Adrenal gland (tissue), 12 donors: ENCODE measurements around the gene TADA2A. TPM values are rescaled to one million over a fixed set of nuclear protein-coding genes. Genes with fewer than 3 reads are reported as not detected.
A peak's percentile ranks its signal among the peaks of the same experiment; 100 is the strongest.

Experiments used
- DNase-seq, 7 donors: peaks; one replicate each; pipeline ENCODE4 v3.0.0-alpha.2; 2019 to 2020
- H3K27ac ChIP-seq, 5 donors: fragments of 200-600 bp; sonication (generic) in 4 of 5; 1 replicate in 3 of 5; 2 replicates in 2 of 5; pipeline versions ENCODE4 v1.5.1 to v1.8.0; 2016 to 2020; ENCODE audit warnings: mild to moderate bottlenecking in 1 of 5
- H3K27me3 ChIP-seq: fragments of 200-600 bp; 2 replicates; pipeline ENCODE4 v1.8.0; 2021
- H3K36me3 ChIP-seq, 2 donors: fragments of 200-600 bp; replicated peaks in 1 of 2; 1 replicate in 1 of 2; 2 replicates in 1 of 2; pipeline versions ENCODE4 v1.5.1 to v1.8.0; 2018 to 2022
- H3K4me1 ChIP-seq, 2 donors: fragments of 200-600 bp; replicated peaks in 1 of 2; 1 replicate in 1 of 2; 2 replicates in 1 of 2; pipeline versions ENCODE4 v1.5.1 to v1.8.0; 2018 to 2021
- H3K4me3 ChIP-seq, 4 donors: fragments of 200-600 bp; sonication (generic) in 3 of 4; one replicate each; pipeline ENCODE4 v1.5.1; 2016 to 2018
- H3K9me3 ChIP-seq, 3 donors: fragments of 200-600 bp; sonication (generic) in 1 of 3; replicated peaks in 1 of 3; 1 replicate in 2 of 3; 2 replicates in 1 of 3; pipeline versions ENCODE4 v1.5.1 to v1.8.0; 2016 to 2021
- POLR2A ChIP-seq, 2 donors: fragments of 450-650 bp; IDR thresholded peaks; one replicate each; pipeline ENCODE4 v1.6.1; 2017; ENCODE audit warnings: antibody characterized with exemption in 2 of 2, mild to moderate bottlenecking in 2 of 2, moderate library complexity in 1 of 2
- WGBS, 4 donors: extraction: QIAGEN DNeasy Blood & Tissue Kit in 2 of 4; methylation state at CpG; one replicate each; pipeline versions ENCODE4 v1.1.5 to v1.1.7; 2013 to 2017; 5-methylcytosine and 5-hydroxymethylcytosine counted together
- intact Hi-C, 2 donors: fragments of 100-400 bp; cut with DNase I; formaldehyde crosslinking; loops; one replicate each; pipeline versions ENCODE4 v1.14.1 to v1.15.0; 2022 to 2023
- polyA plus RNA-seq, 3 donors: library from polyadenylated mRNA; stranded (reverse); fragments of 200-250 nt in 2 of 3; fragments of 350-450 nt in 1 of 3; fragmentation: Illumina TruSeq in 1 of 3; extraction: RNeasy Lipid Tissue Mini Kit (QIAGEN cat#74804) in 1 of 3; gene quantifications; one replicate each; pipeline ENCODE4 v1.2.3, GENCODE V29; 2013 to 2014
- total RNA-seq, 9 donors: library from RNA; depleted of rRNA in 4 of 9; stranded (reverse); fragments of >200 nt in 4 of 9; fragments of 120-200 nt in 1 of 9; fragmentation: NEBNext Ultra II Directional in 1 of 9; extraction: Animal tissue kit (Norgen Biotek cat#: 25700) in 1 of 9; gene quantifications; one replicate each; pipeline versions ENCODE4 v1.1.0 to v1.2.4, GENCODE V29; 2013 to 2023
- TF ChIP-seq, protein P1 (sequence below), 6 experiments: fragments of 450-650 bp in 4 of 6; fragments of 200-600 bp in 2 of 6; sonication (generic) in 1 of 6; IDR thresholded peaks; 1 replicate in 5 of 6; 2 replicates in 1 of 6; pipeline versions ENCODE4 v1.5.1 to v1.8.0; 2016 to 2021; ENCODE audit warnings: antibody characterized with exemption in 6 of 6, mild to moderate bottlenecking in 2 of 6, moderate library complexity in 1 of 6
- donor health status: healthy with polysubstance abuse.
- donor health status: Bipolar disorder and iron deficiency.
- donor health status: DM: yes; HTN: yes; CAD: no.
- donor health status: DM: no; HTN: no; CAD: no.
- donor health status: DM: no; HTN: no; CAD: no.
- donor health status: DM: yes; HTN: yes; CAD: no.

Gene TADA2A
- total and polyA plus RNA-seq, 12 donors, result 7.6 to 21.5 (median 15.7) TPM

DNA sequence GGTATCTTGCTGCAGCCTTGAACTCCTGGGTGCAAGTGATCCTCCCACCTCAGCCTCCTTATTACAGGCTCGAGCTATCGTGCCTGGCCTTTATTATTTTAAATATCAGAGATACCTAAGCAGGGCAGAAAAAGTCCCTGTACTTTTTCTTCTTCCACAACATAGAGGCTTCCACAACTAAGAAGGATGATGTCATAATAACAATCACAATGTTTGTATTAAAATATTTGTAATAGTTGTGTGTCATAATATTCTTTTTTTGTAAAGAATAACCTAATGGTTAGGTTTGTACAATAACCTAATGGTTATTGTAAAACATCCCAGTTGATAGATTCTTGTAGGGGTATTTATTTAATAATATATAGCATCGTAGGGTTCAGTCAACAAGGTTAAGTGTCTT is 56.4 kb downstream of the TADA2A start:
- H3K36me3 ChIP-seq, result peaks cover 0 to 19% of the 10 kb centered on the region in 2 donors
- intact Hi-C loops, result no loop called here
- H3K27ac ChIP-seq, result no peak overlapping the region

DNA sequence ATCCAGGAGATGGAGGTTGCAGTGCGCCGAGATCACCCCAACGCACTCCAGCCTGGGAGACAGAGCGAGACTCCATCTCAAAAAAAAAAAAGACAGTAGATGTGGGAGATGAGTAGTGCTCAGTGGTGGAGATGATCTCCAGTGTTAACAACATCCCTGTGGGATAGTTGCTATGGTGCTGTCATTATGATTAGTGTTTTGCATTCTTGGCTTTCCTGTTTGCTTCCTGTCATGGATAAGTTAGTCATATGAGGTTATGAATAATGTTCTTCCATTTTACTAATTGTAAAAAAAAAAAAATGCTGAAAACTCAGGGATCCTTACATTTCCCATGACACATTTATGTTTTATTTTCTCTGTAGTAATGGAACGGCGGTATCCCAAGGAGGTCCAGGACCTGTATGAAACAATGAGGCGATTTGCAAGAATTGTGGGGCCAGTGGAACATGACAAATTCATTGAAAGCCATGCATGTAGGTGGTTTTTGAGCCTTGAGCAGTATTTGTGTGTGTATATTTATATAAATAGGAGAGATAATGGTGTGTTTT is 58.5 kb downstream of the TADA2A start:
- Histone ChIP-seq H3K4me3 (no peak overlapping the region), H3K9me3 (no peaks in the 10 kb centered on the region), H3K36me3 (peaks cover 0 to 25% of the 10 kb centered on the region in 2 donors), H3K4me1 (no peaks in the 10 kb centered on the region), H3K27me3 (no peaks in the 10 kb centered on the region), H3K27ac (no peak overlapping the region)
- intact Hi-C loops, result no loop called here
- no peak for TF ChIP-seq POLR2A (IDR thresholded peaks at IDR 0.05)
- TF ChIP-seq, protein P1, sequence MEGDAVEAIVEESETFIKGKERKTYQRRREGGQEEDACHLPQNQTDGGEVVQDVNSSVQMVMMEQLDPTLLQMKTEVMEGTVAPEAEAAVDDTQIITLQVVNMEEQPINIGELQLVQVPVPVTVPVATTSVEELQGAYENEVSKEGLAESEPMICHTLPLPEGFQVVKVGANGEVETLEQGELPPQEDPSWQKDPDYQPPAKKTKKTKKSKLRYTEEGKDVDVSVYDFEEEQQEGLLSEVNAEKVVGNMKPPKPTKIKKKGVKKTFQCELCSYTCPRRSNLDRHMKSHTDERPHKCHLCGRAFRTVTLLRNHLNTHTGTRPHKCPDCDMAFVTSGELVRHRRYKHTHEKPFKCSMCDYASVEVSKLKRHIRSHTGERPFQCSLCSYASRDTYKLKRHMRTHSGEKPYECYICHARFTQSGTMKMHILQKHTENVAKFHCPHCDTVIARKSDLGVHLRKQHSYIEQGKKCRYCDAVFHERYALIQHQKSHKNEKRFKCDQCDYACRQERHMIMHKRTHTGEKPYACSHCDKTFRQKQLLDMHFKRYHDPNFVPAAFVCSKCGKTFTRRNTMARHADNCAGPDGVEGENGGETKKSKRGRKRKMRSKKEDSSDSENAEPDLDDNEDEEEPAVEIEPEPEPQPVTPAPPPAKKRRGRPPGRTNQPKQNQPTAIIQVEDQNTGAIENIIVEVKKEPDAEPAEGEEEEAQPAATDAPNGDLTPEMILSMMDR (IDR thresholded peaks at IDR 0.05), result no peak
- 87 to 92% (median 90%) methylated on average over 7 of the region's 7 CpGs for WGBS, 4 donors
- no peak for DNase-seq

More for the DNA sequence above, 56.4 kb downstream of the TADA2A start:
- H3K4me3 ChIP-seq, result no peak overlapping the region
- H3K4me1 ChIP-seq, result peaks cover 0 to 6% of the 10 kb centered on the region in 2 donors
- TF ChIP-seq POLR2A (IDR thresholded peaks at IDR 0.05), result no peak
- 86 to 96% (median 91%) methylated on average over 3 of the region's 3 CpGs for WGBS, 4 donors
- no peaks in the 10 kb centered on the region for H3K27me3 ChIP-seq
- H3K9me3 ChIP-seq, result no peaks in the 10 kb centered on the region
- no peak for DNase-seq

DNA sequence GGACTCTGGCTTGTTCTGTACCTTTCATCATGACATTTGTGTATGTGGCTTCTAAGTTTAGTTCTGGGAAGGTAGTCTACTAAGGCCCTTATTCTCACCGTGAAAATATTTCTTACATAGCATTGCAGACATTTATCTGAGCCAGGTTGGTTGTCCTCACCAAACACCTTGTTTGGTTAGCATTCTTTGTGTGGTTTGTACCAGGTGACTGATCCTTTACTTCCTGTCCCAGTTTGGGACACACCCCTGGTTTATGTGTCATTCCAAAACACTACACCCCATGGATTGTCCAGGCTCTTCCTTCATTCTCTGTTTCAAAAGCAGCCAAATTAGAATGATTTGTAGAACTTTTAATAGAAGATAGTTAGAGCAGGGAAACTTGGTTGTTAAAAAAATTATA is 59.8 kb downstream of the TADA2A start:
- no peak for TF ChIP-seq POLR2A (IDR thresholded peaks at IDR 0.05)
- TF ChIP-seq, protein P1 (IDR thresholded peaks at IDR 0.05), result no peak
- 93 to 100% (median 99%) methylated on average over 1 of the region's 1 CpG for WGBS, 4 donors
- H3K4me3 ChIP-seq, result no peak overlapping the region
- intact Hi-C loops, result no loop called here
- no peak for DNase-seq
- no peaks in the 10 kb centered on the region for H3K4me1 ChIP-seq
- H3K27ac ChIP-seq, result no peak overlapping the region
- H3K9me3 ChIP-seq, result no peaks in the 10 kb centered on the region
- no peaks in the 10 kb centered on the region for H3K27me3 ChIP-seq
- peaks cover 0 to 38% of the 10 kb centered on the region in 2 donors for H3K36me3 ChIP-seq

DNA sequence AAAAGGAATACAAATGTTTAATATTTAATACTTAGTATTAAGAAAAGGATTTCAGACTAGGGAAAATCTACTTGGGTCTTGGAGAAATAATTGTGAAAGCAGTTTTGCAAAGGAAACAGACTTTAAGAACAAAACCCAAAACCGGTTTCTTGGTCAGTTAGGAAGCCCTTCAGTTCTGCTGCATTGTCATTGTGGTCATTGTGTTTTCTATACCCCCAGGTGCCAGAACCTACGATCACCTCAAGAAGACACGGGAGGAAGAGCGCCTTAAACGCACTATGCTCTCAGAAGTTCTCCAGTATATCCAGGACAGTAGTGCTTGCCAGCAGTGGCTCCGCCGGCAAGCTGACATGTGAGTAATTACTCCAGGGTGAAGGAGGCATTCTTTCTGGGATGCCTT is 63.5 kb downstream of the TADA2A start:
- TF ChIP-seq, protein P1 (IDR thresholded peaks at IDR 0.05), result no peak
- TF ChIP-seq POLR2A (IDR thresholded peaks at IDR 0.05), result no peak
- intact Hi-C loops, result no loop called here
- 57 to 60% (median 59%) methylated on average over 7 of the region's 7 CpGs for WGBS, 4 donors
- Histone ChIP-seq H3K4me1 (no peaks in the 10 kb centered on the region), H3K27ac (no peak overlapping the region), H3K4me3 (no peak overlapping the region), H3K36me3 (peaks cover 0 to 71% of the 10 kb centered on the region in 2 donors), H3K9me3 (no peaks in the 10 kb centered on the region), H3K27me3 (no peaks in the 10 kb centered on the region)
- DNase-seq, result peak in 1 of 7 donors; percentile 44
